HG03039 (cell line): ENCODE results near the gene CRYGN.

Experiments
- ATAC-seq: cut with Tn5 transposase; IDR thresholded peaks from one replicate; pipeline ENCODE4 v1.9.1; 2021; ENCODE audit warnings: mild to moderate bottlenecking, moderate library complexity; ENCODE audit not compliant: unreplicated experiment

CRYGN gene

DNA sequence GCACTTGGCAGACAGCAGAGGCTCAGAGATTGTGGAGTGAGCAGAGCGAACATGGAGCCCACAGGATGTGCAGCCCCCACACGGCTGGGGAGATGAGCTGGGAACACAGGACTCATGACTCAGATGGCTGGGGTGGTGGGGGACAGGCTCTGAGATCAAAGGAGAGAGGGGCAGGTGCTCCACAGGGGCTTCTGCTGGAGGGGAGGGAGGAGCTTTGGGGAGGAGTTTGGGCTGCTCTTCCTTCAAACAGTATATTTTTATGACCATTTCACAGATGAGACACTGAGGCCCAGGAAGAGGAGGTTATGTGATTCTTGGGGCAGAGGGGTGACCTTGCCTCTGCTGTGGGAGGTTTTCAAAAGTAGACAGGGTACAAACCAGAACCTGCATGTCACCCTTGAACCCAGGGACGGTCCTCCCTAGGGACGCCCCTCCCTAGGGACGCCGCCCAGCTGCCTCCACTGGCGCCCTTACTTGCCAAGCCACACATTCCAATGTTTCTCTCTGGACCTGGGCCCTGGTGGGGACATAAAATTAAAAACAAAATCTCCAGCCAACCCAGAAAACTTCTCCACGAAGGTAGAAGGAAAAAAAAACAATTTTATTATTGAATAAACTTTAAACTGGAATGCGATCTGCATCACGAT lies 981 bp upstream of the CRYGN start:
- ATAC-seq: no peak

DNA sequence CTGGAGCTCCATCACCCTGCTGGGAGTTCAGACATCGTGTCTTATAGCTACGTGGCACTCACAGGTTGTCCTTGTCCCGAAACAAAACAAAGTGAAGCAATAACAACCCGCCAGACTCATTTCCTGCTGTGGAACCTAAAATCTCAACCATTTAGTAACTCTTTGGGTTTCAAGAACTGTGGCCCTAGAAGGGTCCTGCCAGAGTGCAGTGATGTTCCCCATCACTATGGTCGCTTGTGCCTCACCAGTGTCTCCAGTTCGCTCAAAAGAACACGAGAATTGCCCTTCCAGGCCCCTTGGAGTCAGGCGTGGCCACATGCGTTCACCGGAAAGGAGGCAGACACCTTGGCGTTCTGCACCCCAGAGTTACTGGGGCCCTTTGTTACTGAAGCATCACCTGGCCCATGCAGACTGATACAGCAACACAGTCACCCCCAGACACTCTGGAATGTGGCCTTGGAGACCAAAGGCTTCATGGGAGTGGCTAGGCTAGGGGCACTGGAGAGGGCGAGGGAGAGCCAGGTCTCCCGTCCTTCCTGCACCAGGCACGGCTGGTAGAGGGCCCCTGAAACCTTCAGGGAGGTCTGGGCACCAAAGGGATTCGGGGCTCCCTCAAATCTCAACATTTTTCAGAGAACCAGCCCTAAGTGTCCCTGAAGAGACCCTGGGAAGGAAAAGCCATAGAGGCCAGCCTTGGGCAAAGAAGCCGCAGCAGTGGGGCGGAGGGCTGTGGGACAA lies 908 bp downstream of the CRYGN start:
- no peak for ATAC-seq

DNA sequence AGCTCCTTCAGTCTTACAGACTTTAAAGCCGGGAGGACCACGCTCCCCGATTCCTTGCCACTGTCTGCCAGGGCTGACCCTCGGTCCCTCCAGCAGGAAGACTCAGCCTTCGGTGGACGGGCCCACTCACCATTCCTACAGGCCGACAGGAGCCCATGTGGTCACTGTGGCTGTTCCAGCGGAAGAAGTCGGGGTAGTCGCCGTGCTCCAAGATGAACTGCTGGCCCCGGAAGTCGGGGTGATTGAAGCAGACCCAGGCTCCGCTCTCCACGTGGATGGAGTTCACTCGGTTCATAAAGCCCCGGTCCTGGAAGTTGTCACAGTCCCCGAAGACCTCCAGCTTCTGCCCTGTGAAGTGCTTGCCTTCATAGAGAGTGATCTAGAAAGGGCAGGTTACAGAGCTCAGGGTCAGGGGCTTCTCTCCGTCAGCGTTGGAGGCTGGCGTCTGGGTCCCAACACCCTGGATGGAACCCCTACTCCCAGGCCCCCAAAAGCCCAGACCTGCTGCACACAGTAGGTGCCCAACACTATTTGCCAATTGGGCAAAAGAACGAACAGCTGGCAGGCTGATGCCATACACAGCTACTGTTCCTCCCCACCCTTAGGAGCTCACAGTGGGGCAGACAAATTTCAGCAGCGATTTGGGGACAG lies 1.9 kb downstream of the CRYGN start:
- ATAC-seq: no peak

DNA sequence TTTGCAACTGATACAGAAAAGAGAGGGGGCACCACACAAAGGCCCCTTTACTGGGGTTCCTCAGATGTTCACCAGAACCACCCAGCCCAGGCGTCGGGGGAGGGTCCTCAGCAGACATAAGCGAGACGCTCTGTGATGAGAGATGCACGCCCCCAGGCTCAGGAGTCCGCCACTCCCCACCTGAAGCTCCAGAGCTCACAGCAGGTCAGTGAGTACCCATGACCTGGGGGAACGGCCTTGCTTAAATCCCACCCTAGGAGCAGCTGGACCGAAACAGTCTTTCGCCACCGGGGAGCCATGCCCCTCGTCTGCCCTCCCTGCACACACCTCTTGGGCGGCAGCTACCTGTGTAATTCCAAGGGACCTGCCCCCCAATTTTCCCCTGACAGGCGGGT lies 2.8 kb downstream of the CRYGN start:
- no peak for ATAC-seq

DNA sequence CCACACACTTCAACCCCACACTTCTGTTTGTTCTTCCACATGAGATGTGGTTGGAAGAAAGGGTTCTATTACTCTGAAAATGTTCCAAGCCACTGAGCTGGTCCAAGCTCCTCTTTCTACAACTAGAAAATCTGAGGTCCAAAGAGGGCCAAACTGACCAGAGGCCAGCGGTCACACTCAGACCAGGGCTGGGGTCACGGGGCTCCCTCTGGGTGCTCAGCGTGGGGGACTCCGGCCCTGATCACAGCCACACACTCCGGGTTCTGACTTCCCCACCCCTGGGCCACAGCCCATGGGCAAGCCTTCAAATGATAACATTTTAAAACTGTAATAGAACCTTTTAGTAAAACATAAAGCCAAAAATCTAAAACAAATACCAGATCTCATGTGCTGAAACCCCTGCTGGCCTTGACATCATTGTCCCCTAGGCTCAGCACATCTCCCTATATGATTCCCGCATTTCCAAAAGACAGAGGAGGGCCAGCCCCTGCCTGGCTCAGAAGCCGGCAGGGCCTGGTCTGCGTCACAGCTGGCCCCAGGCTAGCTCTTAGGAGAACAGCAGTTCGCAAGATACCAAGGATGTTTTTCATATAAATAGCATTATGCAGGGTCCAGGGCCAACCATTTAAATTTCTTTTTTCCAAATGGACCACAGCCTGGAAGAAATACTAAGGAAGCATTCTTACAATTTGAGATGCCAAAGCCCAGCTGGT lies 3.3 kb downstream of the CRYGN start:
- ATAC-seq: no peak

DNA sequence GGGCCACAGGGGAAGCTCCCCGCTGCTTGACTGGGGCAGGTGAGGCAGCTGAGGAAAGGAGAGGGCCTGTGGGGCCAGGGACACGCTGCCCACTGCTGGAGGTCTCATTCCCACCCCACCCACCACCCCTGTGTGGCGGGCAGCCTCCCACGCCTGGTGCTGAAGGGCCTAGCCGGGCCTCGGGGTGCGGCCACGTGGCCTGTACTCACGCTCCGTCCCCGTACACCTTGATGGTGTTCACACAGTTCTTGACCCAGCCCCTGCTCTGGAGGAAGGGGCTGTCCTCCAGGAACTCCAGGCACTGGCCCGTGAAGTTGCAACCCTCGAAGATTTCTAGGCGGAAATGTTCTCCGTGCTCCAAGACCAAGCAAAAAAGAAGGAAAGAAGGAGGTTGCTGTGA lies 4.0 kb downstream of the CRYGN start:
- no peak for ATAC-seq

DNA sequence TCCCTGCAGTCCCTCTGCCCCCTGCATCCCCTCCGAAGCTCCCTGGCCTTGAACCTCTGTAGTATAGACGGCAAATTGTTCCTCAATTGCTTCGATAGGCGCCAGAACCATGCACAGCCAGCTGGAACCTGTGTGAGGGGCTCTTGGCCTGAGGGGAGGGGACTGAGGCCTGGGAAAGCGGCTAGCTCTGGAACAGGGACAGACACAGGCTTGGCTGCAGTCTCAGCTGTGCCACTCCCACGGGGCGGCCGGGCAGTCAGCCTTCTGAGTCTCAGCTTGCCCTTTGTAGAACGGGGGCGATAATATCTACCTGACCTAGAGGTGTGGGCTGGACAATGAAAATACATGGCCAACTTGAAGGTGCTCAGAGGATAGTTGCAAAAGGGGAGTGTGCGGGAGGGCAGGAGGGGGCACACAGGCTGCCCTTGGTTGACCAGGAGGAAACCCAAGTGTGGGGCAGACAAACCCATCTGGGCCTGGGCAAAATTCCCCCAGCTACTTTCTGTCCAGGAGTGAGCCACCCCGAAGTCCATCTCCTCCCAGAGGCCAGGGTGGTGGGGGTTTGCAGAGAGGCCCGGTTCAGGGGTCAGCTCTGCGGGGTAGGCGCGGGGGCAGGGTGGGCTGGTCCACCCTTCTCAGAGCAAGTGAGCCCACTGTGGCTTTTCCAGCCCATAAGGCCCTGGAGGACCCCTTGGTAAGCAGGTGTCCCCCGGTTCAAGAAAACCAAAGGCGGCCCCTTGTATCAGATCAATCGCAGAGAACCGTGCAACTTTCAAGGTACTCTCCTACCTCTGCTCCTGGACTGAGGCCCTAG lies 4.6 kb downstream of the CRYGN start:
- ATAC-seq: no peak

DNA sequence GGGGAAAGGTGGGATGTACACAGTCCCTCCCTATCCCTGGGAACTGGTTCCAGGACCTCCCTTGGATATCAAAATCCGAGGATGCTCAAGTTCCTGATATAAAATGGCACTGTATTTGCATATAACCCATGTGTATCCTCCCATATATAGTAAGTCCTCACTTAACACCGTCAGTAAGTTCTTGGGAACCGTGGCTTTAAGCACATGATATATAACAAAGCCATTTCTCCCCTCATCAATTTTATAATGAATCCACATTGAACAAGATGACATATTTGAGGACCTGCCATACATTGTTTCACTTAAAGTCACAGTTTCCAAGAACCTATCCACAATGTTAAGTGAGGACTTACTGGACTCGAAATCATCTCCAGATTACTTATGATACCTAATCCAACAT lies 5.4 kb downstream of the CRYGN start:
- no peak for ATAC-seq

DNA sequence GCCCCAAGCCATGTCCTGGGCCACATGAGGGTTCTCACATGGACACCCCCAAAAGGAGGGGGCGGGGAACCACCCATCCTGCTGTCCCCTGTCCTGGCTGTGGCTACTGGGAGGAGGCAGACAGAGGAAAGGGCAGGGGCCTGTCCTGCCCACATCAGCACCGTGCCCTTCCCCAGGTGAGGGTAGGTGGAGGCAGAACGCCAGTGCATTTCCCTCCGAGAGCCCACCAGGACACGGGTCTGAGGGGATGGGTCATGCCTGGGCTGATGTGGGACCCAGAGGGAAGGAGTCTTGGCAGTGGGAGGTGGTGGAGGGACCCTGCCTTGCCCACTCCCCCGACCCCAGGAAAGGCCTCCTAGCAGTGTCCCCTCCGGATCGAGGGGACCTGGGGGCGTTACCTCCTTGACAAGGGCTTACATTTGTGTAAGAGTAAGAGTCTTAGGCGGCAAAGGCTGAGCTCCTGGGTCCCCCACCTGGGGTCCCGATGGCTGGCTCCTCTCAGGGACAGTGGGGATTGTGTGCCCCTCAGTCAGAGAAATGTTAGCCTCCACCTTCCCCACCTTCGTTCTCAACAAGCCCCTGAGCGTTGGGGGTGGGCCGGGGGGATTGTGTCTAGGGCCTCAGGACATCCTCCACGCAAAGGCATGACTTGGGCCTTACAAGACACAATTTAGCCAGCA lies 6.1 kb downstream of the CRYGN start:
- no peak for ATAC-seq

DNA sequence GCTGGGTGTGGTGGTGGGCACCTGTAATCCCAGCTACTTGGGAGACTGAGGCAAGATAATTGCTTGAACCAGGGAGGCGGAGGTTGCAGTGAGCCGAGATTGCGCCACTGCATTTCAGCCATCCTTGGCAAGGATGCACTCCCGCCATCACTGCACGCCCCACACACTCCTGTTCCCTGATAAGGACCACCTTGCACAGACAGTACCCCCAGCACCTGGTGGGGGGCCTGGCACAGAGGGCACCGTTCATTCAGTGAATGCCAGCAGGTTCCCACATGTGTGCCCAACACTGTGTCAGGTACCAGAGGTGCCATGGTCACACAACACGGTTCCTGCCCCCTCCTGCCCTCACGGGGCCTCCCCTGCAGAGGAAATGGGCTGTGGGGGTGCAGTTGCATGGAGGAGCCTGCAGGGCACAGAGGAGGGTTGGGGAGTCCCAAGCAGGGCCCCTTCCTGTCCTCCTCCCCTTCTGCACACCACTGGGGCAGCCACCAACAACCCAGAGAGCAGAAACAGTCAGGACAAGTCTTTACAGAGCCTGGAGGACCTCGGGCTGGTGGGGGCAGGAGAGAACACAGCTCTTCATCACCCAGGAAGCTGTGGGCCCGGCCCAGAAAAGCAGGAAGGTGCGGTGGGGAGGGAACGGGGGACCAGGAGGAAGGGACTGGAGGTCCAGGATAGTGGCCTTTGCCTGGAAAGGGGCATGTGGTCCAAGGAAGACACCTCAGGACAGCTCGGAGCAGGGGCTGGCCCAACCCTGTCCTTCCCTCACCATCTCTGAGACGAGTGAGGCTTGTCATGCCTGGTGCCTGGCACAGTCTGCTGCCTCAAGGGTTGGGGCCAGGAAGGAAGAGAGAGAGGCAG lies 7.1 kb downstream of the CRYGN start:
- ATAC-seq: no peak

DNA sequence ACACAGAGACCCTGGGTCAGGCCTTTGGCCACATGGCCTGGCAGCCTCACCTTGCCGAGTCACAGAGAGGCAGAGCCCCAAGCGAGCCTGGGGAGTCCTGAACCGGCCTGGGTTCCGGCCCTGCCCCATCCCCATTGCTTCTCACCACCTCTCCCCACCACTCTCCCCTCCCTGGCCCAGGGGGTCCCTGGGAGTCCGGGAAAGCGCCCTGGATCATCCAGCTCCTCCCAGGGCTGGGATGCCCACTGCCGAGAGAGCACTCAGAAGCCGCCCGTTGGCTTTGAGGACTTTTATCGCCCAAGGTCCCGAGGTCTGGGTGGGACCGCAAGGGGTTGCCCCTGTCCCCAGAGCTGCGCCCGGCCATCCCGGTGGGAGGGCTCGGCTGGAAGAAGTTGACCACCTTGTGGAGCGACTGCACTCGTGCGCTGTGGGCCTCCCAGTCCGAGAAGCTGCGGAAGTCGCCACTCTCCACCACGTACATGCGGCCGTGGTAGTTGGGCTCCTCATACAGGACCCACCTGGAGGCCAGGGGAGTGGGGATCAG lies 8.1 kb downstream of the CRYGN start:
- no peak for ATAC-seq

DNA sequence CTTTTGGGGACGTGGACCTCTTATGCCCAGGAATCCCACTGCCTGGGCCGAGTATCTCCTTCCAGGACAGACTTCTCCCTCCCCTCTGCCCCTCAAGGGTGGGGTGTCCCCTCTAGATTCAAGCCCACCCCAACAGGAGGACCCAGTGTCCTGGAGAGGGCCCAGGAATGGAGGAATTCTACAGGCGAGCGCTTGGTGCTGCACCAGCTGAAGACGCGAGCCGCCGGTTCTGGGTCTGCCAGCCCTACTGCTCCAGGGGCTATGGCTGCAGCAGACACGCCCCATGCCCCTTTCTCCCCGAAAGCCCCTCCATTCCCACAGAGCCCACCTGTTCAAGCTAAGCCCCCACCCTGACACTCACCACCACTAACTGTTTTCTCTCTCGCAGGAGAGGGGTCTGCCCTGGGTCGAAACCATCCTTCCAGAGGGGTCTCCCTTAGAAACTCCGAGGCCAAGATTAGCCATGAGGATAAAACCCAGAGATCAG lies 8.6 kb downstream of the CRYGN start:
- ATAC-seq: no peak

DNA sequence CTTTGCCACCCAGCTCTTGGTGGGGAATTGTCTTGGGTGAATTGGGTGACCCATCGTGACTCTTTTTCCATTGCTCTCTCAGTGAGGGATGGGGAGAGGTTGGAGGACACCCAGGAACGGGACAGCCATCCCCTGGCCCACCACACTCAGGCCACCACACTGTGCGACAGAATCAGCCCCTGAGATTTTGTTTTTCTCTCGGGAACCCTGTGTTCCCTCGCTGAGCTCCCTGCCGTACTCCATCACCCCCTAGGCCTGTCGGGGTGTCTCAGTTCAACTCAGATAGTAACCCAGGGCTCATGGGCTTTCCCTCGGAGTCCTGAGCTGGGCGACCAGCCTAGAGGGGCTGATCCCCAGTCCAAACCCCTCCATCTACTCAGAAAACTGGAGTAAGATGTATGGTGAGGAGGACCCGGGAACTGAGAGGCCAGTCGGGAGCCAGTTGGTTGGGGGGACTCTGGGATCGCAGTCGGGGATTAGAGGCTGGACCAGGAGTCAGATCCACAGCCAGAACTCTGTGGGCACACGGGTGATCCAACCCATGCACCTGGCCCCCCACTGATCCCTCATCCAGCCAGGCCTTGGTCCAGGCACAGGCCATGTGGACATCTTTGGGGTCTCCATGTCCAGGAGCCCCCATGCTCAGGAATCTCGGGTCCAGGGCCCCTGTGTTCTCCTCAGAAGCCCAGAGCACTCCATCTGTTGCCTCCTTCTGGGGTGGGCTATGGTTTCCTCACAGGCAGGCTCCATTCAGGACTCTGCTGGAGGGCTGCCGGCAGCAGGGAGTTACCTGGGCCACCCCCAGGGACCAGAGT lies 9.3 kb downstream of the CRYGN start:
- no peak for ATAC-seq

DNA sequence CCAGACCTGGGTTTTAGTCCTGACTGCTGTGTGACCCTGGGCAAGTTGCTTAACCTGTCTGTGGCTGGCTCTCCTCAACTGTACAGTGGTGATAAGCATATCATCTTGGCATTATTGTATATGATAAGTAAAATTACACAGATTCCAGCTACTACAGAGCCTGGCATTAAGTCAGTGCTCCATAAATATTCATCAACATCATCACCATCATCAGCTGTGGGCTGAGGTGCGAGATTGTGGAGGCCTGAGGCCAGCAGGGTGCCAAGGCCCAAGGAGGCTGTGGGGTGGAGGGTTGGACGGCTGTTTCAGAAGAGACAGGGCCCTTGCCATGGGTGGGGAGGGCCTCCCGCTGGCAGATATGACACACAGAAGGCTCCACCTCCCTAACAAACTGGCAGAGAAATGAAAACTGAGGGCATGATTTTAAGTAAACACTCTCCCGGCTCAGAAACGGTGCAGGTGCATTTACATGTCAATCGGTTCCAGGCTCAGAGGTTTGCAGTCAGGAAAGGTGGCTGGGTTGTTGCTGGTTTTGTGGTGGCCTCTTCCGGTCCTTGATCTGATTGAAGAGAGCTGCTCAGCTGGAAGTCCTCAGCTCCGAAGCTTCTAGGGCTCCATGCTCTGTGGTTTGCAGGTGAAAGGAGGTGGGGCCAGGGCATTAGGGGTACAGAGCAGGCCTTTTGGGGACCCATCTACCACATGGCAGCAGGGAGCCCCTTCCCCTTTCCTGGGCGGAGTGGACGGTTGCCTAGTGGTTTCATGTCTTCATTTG lies 10.2 kb downstream of the CRYGN start:
- ATAC-seq: no peak

DNA sequence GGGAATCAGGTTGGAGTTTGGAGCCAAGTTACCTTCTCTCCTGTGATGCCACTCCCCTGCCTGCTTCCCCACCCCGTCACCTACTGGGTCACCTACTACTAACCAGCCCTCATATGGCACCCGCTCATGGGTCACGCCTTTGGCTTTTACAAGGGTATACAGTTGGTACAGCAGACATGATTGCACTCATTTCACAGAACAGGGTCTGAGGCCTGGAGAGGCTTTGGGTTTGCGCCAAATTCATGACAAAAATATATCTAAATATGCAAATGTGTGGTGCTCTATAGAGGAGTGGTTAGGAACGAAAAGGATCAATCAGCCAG lies 10.7 kb downstream of the CRYGN start:
- ATAC-seq: no peak

DNA sequence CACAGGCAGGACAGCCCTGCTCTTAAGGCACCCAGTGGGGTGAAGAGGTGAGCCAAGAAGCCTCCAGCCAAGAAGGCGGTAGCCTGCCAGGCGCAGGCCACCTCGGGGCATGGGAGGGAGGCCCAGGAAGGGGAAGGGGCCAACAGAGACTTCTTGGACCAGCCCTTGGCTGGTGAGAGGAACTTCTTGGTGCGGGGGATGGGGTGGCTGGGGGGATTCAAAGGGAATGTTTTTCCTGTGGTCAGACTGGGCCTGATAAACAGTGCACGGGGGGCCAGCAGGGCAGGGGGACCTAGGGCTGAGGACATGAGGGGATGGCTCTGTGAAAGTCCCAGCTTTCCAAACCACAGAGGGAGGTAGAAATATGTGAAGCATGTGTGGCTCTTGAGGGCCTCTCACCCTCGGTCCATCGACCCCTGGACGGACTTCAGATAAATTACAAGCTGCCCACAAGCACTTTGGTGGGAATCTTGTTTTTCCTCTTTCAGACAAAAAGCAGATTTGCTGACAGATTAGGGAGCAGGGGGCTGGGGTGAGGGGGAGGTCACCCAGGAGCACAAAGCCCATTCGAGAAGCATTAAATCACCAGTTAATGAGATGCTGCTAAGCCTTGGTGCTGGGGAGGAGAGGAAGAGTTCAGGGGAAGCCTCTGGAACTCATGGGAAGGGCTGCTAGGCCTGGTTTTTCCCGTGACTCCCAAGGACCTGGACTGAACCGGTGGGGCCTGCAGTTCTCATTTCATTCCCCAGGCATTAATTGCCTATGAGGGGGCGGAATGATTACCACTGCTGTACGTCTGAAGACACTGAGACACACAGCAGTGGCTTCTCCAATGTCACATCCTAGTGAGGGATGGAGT lies 11.3 kb downstream of the CRYGN start:
- ATAC-seq: no peak
